T1000 (cell line): ENCODE results near the gene COL27A1.
"Not testable (repeated sequence)": the region's sequence is repeated elsewhere in the genome, so short reads cannot be mapped to it uniquely, and the experiment has no call there.

Experiments
- DNase-seq: peaks from one replicate; lab custom pipeline; 2025; ENCODE audit warnings: mixed read lengths; lab: John Stamatoyannopoulos, UW

Gene COL27A1

GRCh38 chr9:114324492-114324891, 169.2 kb downstream of the COL27A1 start:
- DNase-seq, result no peak

- not testable (repeated sequence) for DNase-seq
These were observed 169.6 kb downstream of the COL27A1 start for GRCh38 chr9:114324965-114325364.

- DNase-seq, result not testable (repeated sequence)
These were observed 170.4 kb downstream of the COL27A1 start for GRCh38 chr9:114325684-114326254.

- DNase-seq, result no peak
These were observed 172.4 kb downstream of the COL27A1 start for GRCh38 chr9:114327749-114328148.

GRCh38 chr9:114328357-114328820, 173.1 kb downstream of the COL27A1 start:
- DNase-seq, result not testable (repeated sequence)

GRCh38 chr9:114328937-114329624, 173.7 kb downstream of the COL27A1 start:
- not testable (repeated sequence) for DNase-seq

GRCh38 chr9:114329625-114330022, 174.3 kb downstream of the COL27A1 start, which contains the start of gene ORM2:
Gene ORM2 (plus strand): TSS chr9:114329869. CDS start chr9:114329905, 36 bp downstream.
- DNase-seq, result not testable (repeated sequence)

- DNase-seq, result no peak
These were observed 175.3 kb downstream of the COL27A1 start for GRCh38 chr9:114330636-114331035.

GRCh38 chr9:114331229-114332195, 176.2 kb downstream of the COL27A1 start:
- DNase-seq, result not testable (repeated sequence)

- not testable (repeated sequence) for DNase-seq
These were observed 177.2 kb downstream of the COL27A1 start for GRCh38 chr9:114332474-114333040.

- DNase-seq, result not testable (repeated sequence)
These were observed 178.4 kb downstream of the COL27A1 start for GRCh38 chr9:114333718-114334117.

- DNase-seq, result no peak
These were observed 179.2 kb downstream of the COL27A1 start for GRCh38 chr9:114334490-114334889.

- no peak for DNase-seq
These were observed 180.4 kb downstream of the COL27A1 start for GRCh38 chr9:114335745-114336144.

GRCh38 chr9:114336157-114336556, 180.8 kb downstream of the COL27A1 start:
- DNase-seq, result no peak

- DNase-seq, result no peak
These were observed 181.5 kb downstream of the COL27A1 start for GRCh38 chr9:114336699-114337395.

- DNase-seq, result no peak
These were observed 182.8 kb downstream of the COL27A1 start for GRCh38 chr9:114338187-114338586.

GRCh38 chr9:114339130-114339908, 184.0 kb downstream of the COL27A1 start:
- peak; percentile 44 for DNase-seq

- DNase-seq, result no peak
These were observed 186.0 kb downstream of the COL27A1 start for GRCh38 chr9:114341152-114341830.

- no peak for DNase-seq
These were observed 186.7 kb downstream of the COL27A1 start for GRCh38 chr9:114341991-114342390.
